A549 (cell line): ENCODE measurements around the gene ATXN7. TPM values are rescaled to one million over a fixed set of nuclear protein-coding genes. Genes with fewer than 3 reads are reported as not detected.
A peak's percentile ranks its signal among the peaks of the same experiment; 100 is the strongest.

Experiments
- ATAC-seq, 2 experiments: fragments of 200-7000 bp in 1 of 2; fragments of >200 bp in 1 of 2; cut with Nextera tagmentation in 1 of 2; cut with Tn5 transposase in 1 of 2; 3 replicates each; pipeline versions ENCODE4 v1.8.0 to v1.9.1; 2018 to 2020; ENCODE audit warnings: mild to moderate bottlenecking in 1 of 2, moderate library complexity in 1 of 2
- CTCF ChIA-PET: fragments of 300-600 bp; sonication (Branson Sonifier 250); formaldehyde crosslinking; extraction: SDS; loops from one replicate; lab custom pipeline; 2021; ENCODE audit warnings: antibody characterized with exemption, inconsistent platforms; lab: Yijun Ruan, JAX
- POLR2A ChIA-PET: fragments of 350-600 bp; formaldehyde crosslinking; extraction: SDS; loops from one replicate; lab custom pipeline; 2021; ENCODE audit warnings: antibody characterized with exemption, inconsistent platforms; lab: Yijun Ruan, JAX
- DNase-seq, 2 experiments: peaks; one replicate each; pipeline versions ENCODE4 v3.0.0 to v3.0.0-alpha.2; 2011 to 2016; ENCODE audit warnings: low read depth in 1 of 2, low spot score in 1 of 2
- FAIRE-seq: peaks from 2 replicates; lab custom pipeline; 2011; peaks lifted over from hg19 to GRCh38; lab: Jason Lieb, UNC
- H3K27ac ChIP-seq, 2 experiments: fragments of >200 bp; sonication (Bioruptor Twin); formaldehyde crosslinking; 3 replicates each; pipeline ENCODE4 v1.5.1; 2016 to 2017
- H3K4me1 ChIP-seq: fragments of >200 bp; sonication (Bioruptor Twin); formaldehyde crosslinking; 3 replicates; pipeline ENCODE4 v1.6.1; 2016
- H3K4me2 ChIP-seq: fragments of >200 bp; sonication (Bioruptor Twin); formaldehyde crosslinking; 3 replicates; pipeline ENCODE4 v1.6.1; 2016
- H3K4me3 ChIP-seq: fragments of >200 bp; sonication (Bioruptor Twin); formaldehyde crosslinking; 3 replicates; pipeline ENCODE4 v1.5.1; 2016
- H3K9me3 ChIP-seq: fragments of >200 bp; sonication (Bioruptor Twin); formaldehyde crosslinking; 3 replicates; pipeline ENCODE4 v1.6.1; 2016
- ATOH8 ChIP-seq: fragments of 250-450 bp; sonication (Bioruptor Pico); IDR thresholded peaks from 2 replicates; pipeline ENCODE4 v1.5.0; 2020; ENCODE audit warnings: low read depth, mild to moderate bottlenecking, moderate library complexity
- BCL3 ChIP-seq: fragments of >200 bp; sonication (Bioruptor Twin); formaldehyde crosslinking; IDR thresholded peaks from 3 replicates; pipeline ENCODE4 v1.6.1; 2016
- BHLHE40 ChIP-seq: IDR thresholded peaks from 2 replicates; pipeline ENCODE4 v1.6.1; 2012; ENCODE audit warnings: low read depth, low read length, inconsistent platforms
- CEBPB ChIP-seq, 2 experiments: fragments of >200 bp in 1 of 2; sonication (Bioruptor Twin) in 1 of 2; formaldehyde crosslinking in 1 of 2; IDR thresholded peaks; 2 replicates each; pipeline ENCODE4 v1.6.1; 2012 to 2016
- GATA3 ChIP-seq: IDR thresholded peaks from 2 replicates; pipeline ENCODE4 v1.6.1; 2012; ENCODE audit warnings: borderline replicate concordance
- HMGXB4 ChIP-seq: fragments of 250-450 bp; sonication (Bioruptor Pico); IDR thresholded peaks from 2 replicates; pipeline ENCODE4 v1.5.0; 2021; ENCODE audit warnings: mild to moderate bottlenecking, moderate library complexity, borderline replicate concordance
- HOXA7 ChIP-seq: fragments of 250-450 bp; sonication (Bioruptor Pico); IDR thresholded peaks from 2 replicates; pipeline ENCODE4 v1.5.0; 2020; ENCODE audit warnings: mild to moderate bottlenecking, moderate library complexity
- JUNB ChIP-seq: fragments of >200 bp; sonication (Bioruptor Twin); formaldehyde crosslinking; IDR thresholded peaks from 2 replicates; pipeline ENCODE4 v1.6.1; 2016
- KDM1A ChIP-seq: fragments of 200-600 bp; sonication (generic); IDR thresholded peaks from 2 replicates; pipeline ENCODE4 v1.6.1; 2016; ENCODE audit warnings: low read depth, mild to moderate bottlenecking
- MAZ ChIP-seq: fragments of 150-350 bp; IDR thresholded peaks from 2 replicates; pipeline ENCODE4 v1.6.1; 2014; ENCODE audit warnings: antibody characterized with exemption, low read depth, low read length, borderline replicate concordance
- MYC ChIP-seq: IDR thresholded peaks from 2 replicates; pipeline ENCODE4 v1.6.1; 2012; ENCODE audit warnings: mild to moderate bottlenecking, inconsistent platforms, low read length, improper control_type of control experiment, borderline replicate concordance
- NFE2L2 ChIP-seq: fragments of 150-350 bp; conservative IDR thresholded peaks from 2 replicates; pipeline ENCODE4 v1.6.1; 2014; ENCODE audit warnings: low read length
- POLR2AphosphoS2 ChIP-seq: conservative IDR thresholded peaks from 2 replicates; pipeline ENCODE4 v1.6.1; 2012; ENCODE audit warnings: low read length, improper control_type of control experiment, inconsistent platforms
- RNF2 ChIP-seq: fragments of 200-600 bp; sonication (generic); IDR thresholded peaks from 2 replicates; pipeline ENCODE4 v1.6.1; 2016; ENCODE audit warnings: low read depth, mild to moderate bottlenecking, antibody characterized with exemption, moderate library complexity, borderline replicate concordance
- SMC3 ChIP-seq: fragments of >200 bp; sonication (Bioruptor Twin); formaldehyde crosslinking; IDR thresholded peaks from 3 replicates; pipeline ENCODE4 v1.6.1; 2018; ENCODE audit warnings: inconsistent platforms
- TP53 ChIP-seq: fragments of 250-450 bp; sonication (Bioruptor Pico); IDR thresholded peaks from 2 replicates; pipeline ENCODE4 v1.5.0; 2021; ENCODE audit warnings: mild to moderate bottlenecking, moderate library complexity
- ZFP36 ChIP-seq: fragments of 450-650 bp; IDR thresholded peaks from 2 replicates; pipeline ENCODE4 v1.6.1; 2014; ENCODE audit warnings: borderline replicate concordance; ENCODE audit not compliant: partially characterized antibody
- ZSCAN20 ChIP-seq: fragments of 250-450 bp; sonication (Bioruptor Pico); IDR thresholded peaks from 2 replicates; pipeline ENCODE4 v1.8.0; 2022; ENCODE audit warnings: mild to moderate bottlenecking, moderate library complexity
- WGBS: methylation state at CpG from one replicate; pipeline ENCODE4 v1.1.6; 2017; ENCODE audit errors: missing lambda C conversion rate; 5-methylcytosine and 5-hydroxymethylcytosine counted together
- polyA plus RNA-seq, 4 experiments: library from polyadenylated mRNA; depleted of rRNA in 3 of 4; stranded (reverse); fragments of >200 nt; fragmentation: RNase III in 1 of 4; extraction: RNeasy Plus Mini Kit Qiagen cat#74134 plus additional on column Dnase treatment in 1 of 4; gene quantifications; 2 replicates in 3 of 4; 3 replicates in 1 of 4; pipeline ENCODE4 v1.2.3, GENCODE V29; 2011 to 2017
- TF ChIP-seq, protein P1 (sequence below): fragments of >200 bp; sonication (Bioruptor Twin); formaldehyde crosslinking; IDR thresholded peaks from 2 replicates; pipeline ENCODE4 v1.6.1; 2016

The ATXN7 gene
- polyA plus RNA-seq, 2 of the 4 experiments (the other 2 are of a cell fraction), result 5.4 to 7.3 TPM

DNA sequence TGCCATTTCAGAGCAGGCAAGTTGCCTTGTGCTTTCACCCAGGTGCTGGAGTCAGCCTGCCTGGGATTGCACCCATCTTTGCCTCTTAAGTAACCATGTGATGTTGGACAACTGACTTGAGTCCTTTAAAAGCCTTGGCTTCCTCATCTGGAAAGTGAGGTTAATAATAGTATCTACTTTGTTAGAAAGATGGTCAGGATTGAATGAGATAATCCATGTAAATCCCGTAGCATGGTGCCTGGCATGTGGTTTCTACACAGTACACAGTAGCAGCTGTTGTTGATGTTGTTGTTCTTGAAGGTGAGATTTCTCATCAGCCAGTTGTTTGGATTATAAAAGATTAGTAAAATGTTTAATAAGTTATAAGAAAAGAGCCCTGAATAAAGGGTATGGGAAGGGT is 110.8 kb downstream of the ATXN7 start (continued):
- TF ChIP-seq MYC (no peak), BHLHE40 (no peak), ATOH8 (CRISPR knock-in tag) (no peak), RNF2 (no peak)

DNA sequence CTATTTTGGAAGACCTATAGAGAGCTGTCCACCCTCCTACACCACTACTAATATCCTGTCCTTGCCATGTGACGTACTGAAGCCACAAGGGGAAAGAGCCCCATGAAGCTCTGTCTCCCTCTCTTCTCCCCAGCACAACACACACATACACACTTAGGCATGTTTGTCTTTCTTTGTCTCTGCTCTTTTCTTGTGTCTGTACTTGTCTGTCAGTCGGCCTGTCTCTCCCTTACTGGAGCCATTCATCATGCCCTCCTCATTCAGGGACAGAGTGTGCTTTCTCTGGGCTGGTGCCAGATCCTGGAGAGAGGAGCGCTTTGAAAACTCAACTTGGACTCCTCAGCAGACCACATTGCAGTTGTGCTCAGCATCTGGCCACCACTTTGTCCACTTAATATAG is 112.1 kb downstream of the ATXN7 start:
- ChIA-PET POLR2A (no interaction called here), CTCF (interaction anchor here (0.9 to 4.4 kb wide), 4 partner anchors 8 to 18 kb away, joined by 3 to 18 read pairs (median 4); no protein-coding TSS in a partner anchor)
- DNase-seq, result no peak
- Histone ChIP-seq H3K9me3 (no peaks in the 10 kb centered on the region), H3K4me1 (peaks cover 25% of the 10 kb centered on the region; the same call in 2 of the 3 replicates)
- 92% methylated on average over 3 of the region's 3 CpGs for WGBS
- TF ChIP-seq BHLHE40, result no peak
- no peak for TF ChIP-seq MYC
- TF ChIP-seq BCL3, result no peak
- TF ChIP-seq MAZ, result no peak
- TF ChIP-seq TP53, result no peak
- TF ChIP-seq, protein P1, sequence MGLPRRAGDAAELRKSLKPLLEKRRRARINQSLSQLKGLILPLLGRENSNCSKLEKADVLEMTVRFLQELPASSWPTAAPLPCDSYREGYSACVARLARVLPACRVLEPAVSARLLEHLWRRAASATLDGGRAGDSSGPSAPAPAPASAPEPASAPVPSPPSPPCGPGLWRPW, result no peak
- no peak for TF ChIP-seq SMC3
- no peak for TF ChIP-seq POLR2AphosphoS2
- TF ChIP-seq KDM1A, result no peak
- no peak for TF ChIP-seq ZSCAN20 (CRISPR knock-in tag)
- no peak for TF ChIP-seq HOXA7
- TF ChIP-seq, all 56 proteins: peak for 0
- Histone ChIP-seq H3K4me3 (no peak overlapping the region), H3K27ac (no peak overlapping the region; a peak in 1 of 6 replicates), H3K4me2 (no peak overlapping the region)
- FAIRE-seq, result no peak
- ATAC-seq, result no peak

- ATAC-seq, result no peak
- Histone ChIP-seq H3K27ac (no peak overlapping the region; a peak in 1 of 6 replicates), H3K4me1 (peaks cover 25% of the 10 kb centered on the region; the same call in 2 of the 3 replicates), H3K9me3 (no peaks in the 10 kb centered on the region), H3K4me2 (0 out of 3 replicates have a peak overlapping the region, but pooled peaks have one; percentile 8), H3K4me3 (no peak overlapping the region)
- no peak for TF ChIP-seq ATOH8 (CRISPR knock-in tag)
- peak; percentile 37 to 54; a peak in 2 of 4 replicates for TF ChIP-seq CEBPB (IDR thresholded peaks at IDR 0.05)
- no peak for TF ChIP-seq JUNB
- CTCF ChIA-PET, result interaction anchor here (0.9 to 4.4 kb wide), 2 partner anchors 9 to 17 kb away, joined by 3 to 18 read pairs; no protein-coding TSS in a partner anchor
- no peak for DNase-seq
- FAIRE-seq, result no peak
- 87% methylated on average over 4 of the region's 4 CpGs for WGBS
- POLR2A ChIA-PET, result no interaction called here
Measured at GRCh38 chr3:63976161-63976871, 112.6 kb downstream of the ATXN7 start.

GRCh38 chr3:63976872-63977200 is 113.2 kb downstream of the ATXN7 start:
- ChIA-PET POLR2A (no interaction called here), CTCF (interaction anchor here (1.8 to 4.7 kb wide), 2 partner anchors 17 to 507 kb away, joined by 5 to 33 read pairs; no protein-coding TSS in a partner anchor)
- peaks cover 25% of the 10 kb centered on the region; the same call in 2 of the 3 replicates for H3K4me1 ChIP-seq
- no peaks in the 10 kb centered on the region for H3K9me3 ChIP-seq
- H3K4me3 ChIP-seq, result no peak overlapping the region
- H3K4me2 ChIP-seq, result 0 out of 3 replicates have a peak overlapping the region, but pooled peaks have one; percentile 8
- TF ChIP-seq TP53, result no peak
- no peak for TF ChIP-seq BCL3
- TF ChIP-seq GATA3, result no peak
- no peak for TF ChIP-seq HMGXB4 (CRISPR knock-in tag)
- no peak for TF ChIP-seq NFE2L2
- TF ChIP-seq ZFP36, result no peak
- no peak for TF ChIP-seq BHLHE40
- FAIRE-seq (no peak), DNase-seq (no peak), ATAC-seq (no peak)
- H3K27ac ChIP-seq, result no peak overlapping the region; a peak in 1 of 6 replicates
- WGBS, result 85% methylated on average over 2 of the region's 2 CpGs
